GM19395 (cell line): ENCODE data around the gene SGMS1.
"Not testable (repeated sequence)": the region's sequence is repeated elsewhere in the genome, so short reads cannot be mapped to it uniquely, and the experiment has no call there.

ENCODE experiments used
- ATAC-seq: cut with Tn5 transposase; IDR thresholded peaks from one replicate; pipeline ENCODE4 v1.9.1; 2021; ENCODE audit warnings: mild to moderate bottlenecking, moderate library complexity; ENCODE audit not compliant: unreplicated experiment

The SGMS1 gene

GRCh38 chr10:50585921-50586739 lies 37.6 kb downstream of the SGMS1 start:
- no peak for ATAC-seq

DNA sequence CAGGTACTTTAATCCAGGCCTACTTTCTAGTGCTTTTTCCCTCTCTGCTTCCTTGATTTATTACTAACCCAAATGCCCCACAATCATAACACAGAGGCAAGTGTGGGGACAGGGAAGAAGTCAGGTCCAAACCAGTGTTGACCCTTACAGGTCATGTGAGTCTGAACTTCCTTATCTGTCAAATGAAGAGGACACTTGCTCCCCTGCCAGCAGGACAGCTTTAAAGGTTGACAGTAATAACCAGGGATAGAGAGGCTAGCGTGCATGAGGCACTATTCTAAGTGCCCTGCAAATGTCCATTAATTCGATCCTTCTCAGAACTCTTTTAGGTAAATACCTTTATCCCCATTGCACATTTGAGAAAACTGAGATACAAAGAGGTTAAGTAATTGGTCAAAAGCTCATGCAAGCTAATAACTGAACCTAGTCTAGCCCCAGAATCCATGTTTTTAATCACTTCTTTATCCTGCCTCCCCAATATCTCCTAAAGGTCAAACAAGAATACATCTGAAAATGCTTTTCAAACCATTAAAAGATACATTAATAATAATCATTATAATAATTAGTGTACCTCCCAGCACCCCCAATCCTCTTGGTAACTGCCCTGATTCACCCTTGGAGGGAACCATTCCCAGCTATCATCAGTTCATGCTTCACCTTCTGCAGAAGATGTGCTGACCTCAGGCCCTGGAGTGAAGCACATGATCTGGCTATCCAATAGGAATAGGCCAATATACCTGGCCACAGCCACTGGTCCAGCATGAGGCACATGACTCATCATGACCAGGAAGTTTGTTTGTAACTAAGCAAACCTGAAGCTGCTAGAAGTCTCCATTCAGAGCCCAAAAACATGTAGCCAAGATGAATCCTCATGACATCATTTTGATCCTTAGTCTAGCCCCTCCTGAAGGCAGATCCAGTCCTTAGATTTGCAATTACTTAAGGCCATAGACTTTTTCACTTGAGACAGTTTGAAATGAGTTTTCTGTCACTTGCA lies 40.7 kb downstream of the SGMS1 start:
- no peak for ATAC-seq

DNA sequence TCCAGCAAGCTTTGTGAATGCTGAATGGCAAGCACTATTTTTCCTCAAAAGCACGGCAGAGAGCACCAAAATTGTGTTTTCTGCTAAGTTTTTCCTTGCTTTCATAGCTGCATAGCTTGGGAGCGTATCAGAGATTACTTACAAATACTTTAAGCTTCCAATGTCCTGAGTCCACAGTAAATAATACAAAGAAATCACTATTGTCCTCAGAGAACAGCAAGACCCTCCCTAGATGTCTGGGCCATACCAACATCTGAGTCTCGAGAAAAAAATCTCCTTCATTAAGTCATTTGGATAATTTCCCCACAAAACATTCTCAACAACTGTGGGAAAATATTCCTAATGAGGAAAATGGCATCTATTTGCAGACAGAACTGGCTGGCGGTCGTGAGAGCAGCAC lies 41.7 kb downstream of the SGMS1 start:
- no peak for ATAC-seq

- ATAC-seq: no peak
Observed at GRCh38 chr10:50580262-50580891, 43.4 kb downstream of the SGMS1 start.

DNA sequence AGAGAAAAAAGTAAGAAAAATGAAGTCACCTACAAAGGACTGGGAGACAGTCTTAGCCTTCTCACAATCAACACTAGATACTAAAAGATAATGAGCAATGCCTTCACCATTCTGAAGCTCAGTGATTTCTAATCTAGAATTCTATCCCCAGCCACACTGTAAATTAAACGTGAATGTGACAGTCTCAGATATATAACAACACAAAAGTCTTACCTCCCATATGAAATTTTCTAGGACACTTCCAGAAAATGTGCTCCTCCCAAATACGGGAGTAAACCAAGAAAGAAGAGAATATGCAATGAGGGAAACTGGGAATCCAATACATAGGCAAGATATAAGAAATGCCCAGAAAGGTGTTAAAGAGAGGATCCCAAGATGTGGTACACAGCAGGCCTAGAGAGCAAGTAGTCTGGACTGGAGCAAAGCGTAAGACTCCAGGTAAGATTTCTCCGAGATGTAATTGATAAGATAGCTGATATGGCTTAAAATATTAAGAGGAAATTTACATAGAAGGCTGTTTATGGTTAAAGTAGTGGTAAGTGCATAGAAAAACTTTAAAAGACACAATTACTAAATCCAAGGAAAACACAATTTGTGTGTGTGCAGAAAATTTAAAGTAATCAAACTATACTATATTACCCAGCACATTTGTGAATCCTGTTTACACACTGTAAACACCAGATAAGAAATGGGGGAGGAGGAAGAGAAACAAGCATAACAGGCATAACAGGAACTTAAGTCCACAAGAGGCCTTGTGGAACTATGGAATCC lies 44.1 kb downstream of the SGMS1 start:
- ATAC-seq: no peak

DNA sequence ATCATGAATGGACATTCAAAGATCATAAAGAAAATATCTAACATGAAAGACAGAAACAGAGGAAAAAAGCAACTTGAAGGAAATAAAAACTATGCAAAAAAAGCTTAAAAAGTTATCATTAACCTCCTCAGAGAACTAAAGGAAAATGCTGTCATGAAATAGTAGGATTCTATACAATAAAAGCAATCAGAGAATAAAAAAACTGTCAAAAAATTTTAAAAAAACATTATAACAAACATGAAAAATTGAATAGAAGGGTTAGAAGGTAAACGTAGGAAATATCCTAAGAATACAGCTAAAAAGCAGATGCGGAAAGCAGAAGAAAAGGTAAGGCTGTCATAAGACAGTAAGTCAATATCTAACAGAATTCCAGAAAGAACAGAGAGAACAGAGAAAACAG lies 44.8 kb downstream of the SGMS1 start:
- ATAC-seq: no peak

- ATAC-seq: no peak
Observed at GRCh38 chr10:50577681-50578350, 45.9 kb downstream of the SGMS1 start.

GRCh38 chr10:50577010-50577409 lies 46.7 kb downstream of the SGMS1 start:
- ATAC-seq: no peak

DNA sequence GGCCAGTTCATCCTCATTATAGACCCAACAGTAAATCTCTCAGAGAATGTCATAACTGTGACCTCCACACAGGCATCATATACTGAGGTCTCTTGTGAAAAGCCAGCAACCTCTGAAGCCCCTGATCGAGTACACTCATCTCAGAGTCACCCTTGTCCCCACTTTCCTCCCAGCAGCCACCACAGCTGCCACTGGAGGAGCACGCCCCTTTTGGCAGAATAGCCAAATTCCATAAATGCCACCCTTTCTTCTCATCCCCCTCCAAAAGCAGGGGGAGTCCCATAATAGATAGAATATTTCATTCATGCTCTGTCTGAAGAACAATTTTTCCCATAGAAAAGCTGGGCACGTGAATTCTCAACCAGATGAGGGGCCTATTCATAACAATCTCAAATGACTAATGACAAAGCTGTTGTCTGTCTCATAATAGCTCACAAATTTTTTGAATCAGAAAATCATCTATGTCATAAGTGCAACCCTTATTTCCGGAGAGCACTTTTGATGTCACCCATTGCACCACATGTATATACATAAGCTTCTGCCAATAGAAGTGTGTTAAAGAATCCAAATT lies 47.4 kb downstream of the SGMS1 start:
- no peak for ATAC-seq

- ATAC-seq: no peak
Observed at GRCh38 chr10:50575477-50576244, 48.1 kb downstream of the SGMS1 start.

DNA sequence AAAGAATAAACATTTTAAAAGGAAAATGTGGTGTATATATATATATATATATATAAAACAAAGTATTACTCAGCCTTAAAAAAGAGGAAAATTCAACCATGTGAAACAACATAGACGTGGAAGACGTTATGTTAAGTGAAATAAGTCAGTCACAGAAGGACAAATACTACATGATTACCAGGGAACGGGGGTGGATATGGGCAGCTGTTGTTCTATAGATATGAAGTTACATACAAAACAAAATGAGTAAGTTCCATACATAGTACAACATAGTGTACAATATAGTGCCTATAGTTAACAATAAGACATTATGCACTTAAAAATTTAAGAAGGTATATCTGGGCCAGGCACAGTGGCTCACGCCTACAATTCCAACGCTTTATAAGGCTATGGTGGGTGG lies 48.8 kb downstream of the SGMS1 start:
- no peak for ATAC-seq

DNA sequence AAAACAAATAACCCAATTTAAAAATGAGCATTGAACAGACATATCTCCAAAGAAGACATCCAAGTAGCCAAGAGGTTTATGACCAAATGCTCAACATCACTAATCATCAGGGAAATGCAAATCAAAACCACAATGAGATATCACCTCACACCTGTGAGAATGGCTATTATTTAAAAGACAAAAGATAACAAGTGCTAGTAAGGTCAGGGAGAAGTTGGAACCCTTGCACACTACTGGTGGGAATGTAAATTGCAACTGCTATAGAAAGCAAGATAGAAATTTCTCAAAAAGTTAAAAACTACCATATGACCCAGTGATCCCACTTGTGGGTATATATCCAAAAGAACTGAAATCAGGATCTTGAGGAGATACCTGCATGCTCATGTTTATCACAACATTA lies 49.5 kb downstream of the SGMS1 start:
- ATAC-seq: no peak

- ATAC-seq: no peak
Observed at GRCh38 chr10:50572017-50572491, 51.7 kb downstream of the SGMS1 start.

DNA sequence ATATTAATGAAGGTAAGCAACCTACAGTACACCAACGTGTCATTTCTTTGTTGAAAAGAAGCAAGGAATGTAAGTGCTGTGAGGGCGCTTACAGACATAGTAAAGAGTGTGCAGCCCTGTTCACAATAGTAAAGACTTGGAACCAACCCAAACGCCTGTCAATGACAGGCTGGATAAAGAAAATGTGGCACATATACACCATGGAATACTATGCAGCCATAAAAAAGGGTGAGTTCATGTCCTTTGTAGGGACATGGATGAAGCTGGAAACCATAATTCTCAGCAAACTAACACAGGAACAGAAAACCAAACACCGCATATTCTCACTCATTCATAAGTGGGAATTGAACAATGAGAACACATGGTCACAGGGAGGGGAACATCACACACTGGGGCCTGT lies 55.0 kb downstream of the SGMS1 start:
- ATAC-seq: not testable (repeated sequence)

DNA sequence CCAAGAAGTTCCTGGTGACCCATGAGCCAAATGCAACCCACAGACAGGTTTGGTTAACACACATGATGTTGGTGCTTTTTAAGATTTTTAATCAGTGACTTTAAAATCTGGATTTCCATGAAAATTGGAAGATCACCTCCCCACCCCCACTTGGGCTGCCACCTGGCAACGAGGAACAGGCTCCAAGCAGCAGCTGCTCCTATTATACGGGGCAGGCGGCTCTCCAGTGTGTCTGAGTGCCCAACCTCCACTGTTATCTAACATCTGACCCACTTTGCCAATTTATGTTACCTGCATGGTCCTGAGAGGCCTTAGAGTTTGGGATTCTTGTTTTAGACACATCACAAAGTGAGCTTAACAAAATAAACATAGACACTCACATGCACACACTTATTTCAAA lies 56.4 kb downstream of the SGMS1 start:
- no peak for ATAC-seq

DNA sequence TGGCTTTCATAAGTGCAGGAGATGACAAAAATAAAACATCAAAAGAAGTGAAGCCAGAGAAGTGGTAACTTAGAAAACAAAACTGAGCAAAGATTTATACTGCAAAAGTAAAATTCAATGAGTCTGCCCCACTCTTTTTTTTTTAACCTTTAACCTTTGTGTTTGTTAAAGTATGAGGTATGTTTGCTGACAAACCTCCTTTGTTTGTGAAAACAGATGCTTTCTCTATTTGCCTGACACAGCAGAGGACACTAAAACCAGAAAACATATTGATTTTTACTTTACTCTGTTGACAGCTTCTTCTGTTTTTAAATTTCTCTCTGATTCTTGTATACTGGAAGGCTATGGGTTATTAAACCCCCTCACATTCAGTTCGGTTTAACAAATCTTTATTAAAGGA lies 57.6 kb downstream of the SGMS1 start:
- no peak for ATAC-seq

- ATAC-seq: no peak
Observed at GRCh38 chr10:50565301-50566083, 58.3 kb downstream of the SGMS1 start.

DNA sequence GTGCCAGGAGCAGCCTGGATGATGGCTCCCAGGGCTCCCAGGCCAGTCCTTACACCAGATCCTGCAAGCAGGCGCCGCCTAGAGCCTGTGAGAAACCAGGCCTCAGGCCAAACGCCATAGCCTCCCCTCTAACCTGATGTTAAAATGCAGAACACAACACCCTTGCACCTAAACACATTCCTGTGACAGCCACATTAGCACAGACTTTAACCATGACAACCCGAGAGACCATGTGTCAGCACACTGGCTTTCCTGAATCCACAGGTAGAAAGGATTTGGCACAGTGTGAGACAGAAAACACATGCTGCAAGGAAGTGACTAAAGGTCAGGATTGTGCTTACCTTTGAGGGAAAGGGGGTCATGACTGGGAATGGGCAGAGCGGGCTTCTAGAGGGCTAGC lies 59.9 kb downstream of the SGMS1 start:
- no peak for ATAC-seq
